Measurements from ENCODE around the gene FLYWCH1.
A peak's percentile ranks its signal among the peaks of the same experiment; 100 is the strongest.

The FLYWCH1 gene

DNA sequence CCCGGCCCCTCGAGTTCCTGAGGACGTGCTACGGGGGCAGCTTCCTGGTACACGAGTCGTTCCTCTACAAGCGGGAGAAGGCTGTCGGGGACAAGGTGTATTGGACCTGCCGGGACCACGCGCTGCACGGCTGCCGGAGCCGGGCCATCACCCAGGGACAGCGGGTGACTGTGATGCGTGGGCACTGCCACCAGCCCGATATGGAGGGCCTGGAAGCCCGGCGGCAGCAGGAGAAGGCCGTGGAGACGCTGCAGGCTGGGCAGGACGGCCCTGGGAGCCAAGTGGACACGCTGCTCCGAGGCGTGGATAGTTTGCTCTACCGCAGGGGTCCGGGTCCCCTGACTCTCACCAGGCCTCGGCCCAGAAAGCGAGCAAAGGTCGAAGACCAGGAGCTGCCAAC is 21.4 kb downstream of the FLYWCH1 start:
- no peak overlapping the region for H3K4me3 ChIP-seq (ENCODE audit: low read depth, low read length)
- TF ChIP-seq POLR2A (IDR thresholded peaks at IDR 0.05; ENCODE audit: extremely low read depth, insufficient read length) = no peak
- TF ChIP-seq MYC (IDR thresholded peaks at IDR 0.05; ENCODE audit: low read depth, low read length) = no peak
- TF ChIP-seq CTCF (IDR thresholded peaks at IDR 0.05; ENCODE audit: low read depth, low read length) = no peak
- TF ChIP-seq, protein P1, sequence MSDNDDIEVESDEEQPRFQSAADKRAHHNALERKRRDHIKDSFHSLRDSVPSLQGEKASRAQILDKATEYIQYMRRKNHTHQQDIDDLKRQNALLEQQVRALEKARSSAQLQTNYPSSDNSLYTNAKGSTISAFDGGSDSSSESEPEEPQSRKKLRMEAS (IDR thresholded peaks at IDR 0.05; ENCODE audit: low read depth, low read length) = no peak
- no peak for DNase-seq (ENCODE audit: low read depth)

- DNase-seq (ENCODE audit: low read depth) = no peak
- TF ChIP-seq, protein P1 (IDR thresholded peaks at IDR 0.05; ENCODE audit: low read depth, low read length) = no peak
- TF ChIP-seq MYC (IDR thresholded peaks at IDR 0.05; ENCODE audit: low read depth, low read length) = no peak
- no peak for TF ChIP-seq POLR2A (IDR thresholded peaks at IDR 0.05; ENCODE audit: extremely low read depth, insufficient read length)
- TF ChIP-seq CTCF (IDR thresholded peaks at IDR 0.05; ENCODE audit: low read depth, low read length) = no peak
These were observed 22.0 kb downstream of the FLYWCH1 start for GRCh38 chr16:2933701-2934100.

GRCh38 chr16:2934450-2934849 is 22.7 kb downstream of the FLYWCH1 start:
- no peak for TF ChIP-seq POLR2A (IDR thresholded peaks at IDR 0.05; ENCODE audit: extremely low read depth, insufficient read length)
- TF ChIP-seq CTCF (IDR thresholded peaks at IDR 0.05; ENCODE audit: low read depth, low read length) = no peak
- TF ChIP-seq, protein P1 (IDR thresholded peaks at IDR 0.05; ENCODE audit: low read depth, low read length) = no peak
- TF ChIP-seq MYC (IDR thresholded peaks at IDR 0.05; ENCODE audit: low read depth, low read length) = no peak
- H3K4me3 ChIP-seq (ENCODE audit: low read depth, low read length) = no peak overlapping the region
- DNase-seq (ENCODE audit: low read depth) = peak; percentile 26

More at GRCh38 chr16:2933701-2934100, 22.0 kb downstream of the FLYWCH1 start:
- H3K4me3 ChIP-seq (ENCODE audit: low read depth, low read length) = no peak overlapping the region

- no peak for DNase-seq (ENCODE audit: low read depth)
- no peak for TF ChIP-seq POLR2A (IDR thresholded peaks at IDR 0.05; ENCODE audit: extremely low read depth, insufficient read length)
- no peak for TF ChIP-seq MYC (IDR thresholded peaks at IDR 0.05; ENCODE audit: low read depth, low read length)
- TF ChIP-seq CTCF (IDR thresholded peaks at IDR 0.05; ENCODE audit: low read depth, low read length) = no peak
- TF ChIP-seq, protein P1 (IDR thresholded peaks at IDR 0.05; ENCODE audit: low read depth, low read length) = no peak
- no peak overlapping the region for H3K4me3 ChIP-seq (ENCODE audit: low read depth, low read length)
These were observed 24.8 kb downstream of the FLYWCH1 start for GRCh38 chr16:2936436-2937011.

GRCh38 chr16:2937170-2937569 is 25.4 kb downstream of the FLYWCH1 start:
- no peak for TF ChIP-seq CTCF (IDR thresholded peaks at IDR 0.05; ENCODE audit: low read depth, low read length)
- TF ChIP-seq, protein P1 (IDR thresholded peaks at IDR 0.05; ENCODE audit: low read depth, low read length) = no peak
- TF ChIP-seq MYC (IDR thresholded peaks at IDR 0.05; ENCODE audit: low read depth, low read length) = no peak
- TF ChIP-seq POLR2A (IDR thresholded peaks at IDR 0.05; ENCODE audit: extremely low read depth, insufficient read length) = no peak
- DNase-seq (ENCODE audit: low read depth) = no peak
- no peak overlapping the region for H3K4me3 ChIP-seq (ENCODE audit: low read depth, low read length)

All from NB4 (cell line).